ENCODE data around the gene RGS7. TPM values are rescaled to one million over a fixed set of nuclear protein-coding genes. Genes with fewer than 3 reads are reported as not detected.

RGS7 gene
- total RNA-seq, 1 donor from 2014 or later = 16.0 TPM

DNA sequence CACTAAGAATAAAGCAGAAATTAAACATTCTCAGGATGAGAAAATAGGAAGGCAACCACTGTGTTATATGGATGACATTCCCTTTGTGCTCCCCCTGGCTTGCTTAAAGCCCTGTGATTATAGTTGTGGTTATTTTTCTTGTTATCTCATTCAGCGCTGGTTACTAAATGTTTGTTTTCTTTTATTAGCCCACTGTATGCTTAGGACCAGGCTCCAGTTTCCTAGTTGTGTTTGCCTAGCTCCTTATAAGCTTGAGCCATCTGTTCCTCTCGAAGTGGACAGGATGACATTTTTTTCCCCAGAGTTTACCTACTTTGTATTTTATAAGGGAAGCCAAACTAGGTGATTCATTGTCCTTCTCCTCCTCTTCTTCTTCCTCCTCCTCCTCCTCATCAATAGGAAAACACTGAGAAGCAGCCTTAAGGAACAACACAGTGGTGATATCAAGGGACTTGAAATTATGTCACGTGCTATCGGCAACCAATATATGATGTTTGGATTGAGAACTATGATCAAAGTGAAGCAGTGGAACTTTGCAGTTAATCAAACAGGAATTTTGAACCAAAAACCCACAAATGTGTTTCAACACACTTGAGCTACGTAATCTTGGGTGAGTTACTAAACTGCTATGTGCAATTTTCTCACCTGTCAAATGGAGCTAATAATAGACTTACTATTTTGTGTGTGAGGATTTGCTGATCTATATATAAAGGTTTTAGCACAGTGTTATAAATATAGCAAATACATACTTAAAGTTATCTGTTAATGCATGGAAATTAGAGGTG is 35.1 kb upstream of the RGS7 start:
- Mint-ChIP-seq H3K4me3 (ENCODE audit: unreplicated experiment) (peak overlapping the region; percentile 44), H3K27me3 (ENCODE audit: unreplicated experiment) (no peaks in the 10 kb centered on the region), H3K4me1 (ENCODE audit: low read depth, unreplicated experiment) (peaks cover 11% of the 10 kb centered on the region), H3K27ac (ENCODE audit: unreplicated experiment) (peak overlapping the region; percentile 36), H3K9me3 (ENCODE audit: unreplicated experiment) (peaks cover 4% of the 10 kb centered on the region), H3K36me3 (ENCODE audit: unreplicated experiment) (no peaks in the 10 kb centered on the region)
- DNase-seq = no peak
- TF ChIP-seq, protein P1, sequence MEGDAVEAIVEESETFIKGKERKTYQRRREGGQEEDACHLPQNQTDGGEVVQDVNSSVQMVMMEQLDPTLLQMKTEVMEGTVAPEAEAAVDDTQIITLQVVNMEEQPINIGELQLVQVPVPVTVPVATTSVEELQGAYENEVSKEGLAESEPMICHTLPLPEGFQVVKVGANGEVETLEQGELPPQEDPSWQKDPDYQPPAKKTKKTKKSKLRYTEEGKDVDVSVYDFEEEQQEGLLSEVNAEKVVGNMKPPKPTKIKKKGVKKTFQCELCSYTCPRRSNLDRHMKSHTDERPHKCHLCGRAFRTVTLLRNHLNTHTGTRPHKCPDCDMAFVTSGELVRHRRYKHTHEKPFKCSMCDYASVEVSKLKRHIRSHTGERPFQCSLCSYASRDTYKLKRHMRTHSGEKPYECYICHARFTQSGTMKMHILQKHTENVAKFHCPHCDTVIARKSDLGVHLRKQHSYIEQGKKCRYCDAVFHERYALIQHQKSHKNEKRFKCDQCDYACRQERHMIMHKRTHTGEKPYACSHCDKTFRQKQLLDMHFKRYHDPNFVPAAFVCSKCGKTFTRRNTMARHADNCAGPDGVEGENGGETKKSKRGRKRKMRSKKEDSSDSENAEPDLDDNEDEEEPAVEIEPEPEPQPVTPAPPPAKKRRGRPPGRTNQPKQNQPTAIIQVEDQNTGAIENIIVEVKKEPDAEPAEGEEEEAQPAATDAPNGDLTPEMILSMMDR (IDR thresholded peaks at IDR 0.05; ENCODE audit: partially characterized antibody, unreplicated experiment) = no peak

DNA sequence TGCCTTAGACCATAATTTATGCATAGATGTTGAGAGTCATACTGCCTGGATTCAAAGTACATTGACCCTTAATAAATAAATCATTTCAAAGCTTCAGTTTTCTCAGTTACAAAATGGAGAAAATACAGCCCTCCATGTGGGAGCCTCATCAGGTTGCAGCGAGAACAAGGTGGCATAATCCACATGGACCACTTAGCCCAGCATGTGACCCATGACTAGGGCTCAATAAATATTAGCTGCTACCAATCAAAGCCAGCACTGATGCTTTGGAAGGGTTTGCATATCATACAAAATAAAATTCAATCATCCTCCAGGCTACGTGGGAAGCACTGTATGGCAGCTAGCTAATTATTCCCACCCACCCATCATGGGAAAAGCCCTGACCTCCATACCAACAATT is 33.5 kb upstream of the RGS7 start:
- H3K9me3 Mint-ChIP-seq (ENCODE audit: unreplicated experiment) = peaks cover 1% of the 10 kb centered on the region
- H3K27me3 Mint-ChIP-seq (ENCODE audit: unreplicated experiment) = no peaks in the 10 kb centered on the region
- no peak overlapping the region for H3K4me3 Mint-ChIP-seq (ENCODE audit: unreplicated experiment)
- DNase-seq = no peak
- no peaks in the 10 kb centered on the region for H3K36me3 Mint-ChIP-seq (ENCODE audit: unreplicated experiment)
- peaks cover 11% of the 10 kb centered on the region for H3K4me1 Mint-ChIP-seq (ENCODE audit: low read depth, unreplicated experiment)
- TF ChIP-seq, protein P1 (IDR thresholded peaks at IDR 0.05; ENCODE audit: partially characterized antibody, unreplicated experiment) = no peak
- H3K27ac Mint-ChIP-seq (ENCODE audit: unreplicated experiment) = no peak overlapping the region

DNA sequence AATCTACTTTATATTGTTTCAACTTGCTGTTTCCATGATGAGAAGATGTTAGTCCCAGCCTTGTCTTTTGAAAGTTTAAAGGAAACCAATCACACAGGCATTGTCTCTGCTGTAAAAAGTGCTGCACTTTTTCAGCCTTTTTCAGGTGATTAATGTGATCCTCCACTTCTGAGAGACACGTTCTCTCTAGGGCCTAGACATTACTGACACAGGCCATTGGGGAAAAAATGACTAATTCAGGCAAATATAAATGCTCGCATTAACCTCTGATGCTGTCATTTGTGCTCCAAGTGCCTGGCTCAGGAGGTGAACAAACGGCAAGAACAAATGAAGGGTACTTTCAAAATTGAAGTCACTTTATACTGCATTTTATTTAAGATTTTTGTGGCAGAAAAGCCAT is 32.4 kb upstream of the RGS7 start:
- TF ChIP-seq, protein P1 (IDR thresholded peaks at IDR 0.05; ENCODE audit: partially characterized antibody, unreplicated experiment) = no peak

DNA sequence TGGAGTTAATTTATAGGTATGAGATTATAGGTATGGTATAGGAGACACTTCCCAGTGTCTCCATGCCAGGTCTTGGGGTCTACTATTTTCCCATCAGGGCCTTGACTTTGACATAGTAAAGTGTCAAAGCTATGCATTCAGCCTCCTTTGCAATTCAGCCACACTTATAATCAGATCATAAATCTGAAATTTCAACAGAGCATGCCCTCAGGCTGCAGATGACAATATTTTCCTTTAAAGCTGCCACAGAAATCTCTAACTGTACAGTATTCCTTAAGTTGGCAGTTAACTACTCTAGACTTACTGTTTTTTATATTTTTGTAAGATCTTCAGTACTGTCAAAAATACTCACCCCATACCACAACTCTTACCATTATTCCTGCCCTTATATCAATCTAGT is 30.2 kb upstream of the RGS7 start:
- H3K27me3 Mint-ChIP-seq (ENCODE audit: unreplicated experiment) = peaks cover 2% of the 10 kb centered on the region
- peaks cover 1% of the 10 kb centered on the region for H3K36me3 Mint-ChIP-seq (ENCODE audit: unreplicated experiment)
- TF ChIP-seq, protein P1 (IDR thresholded peaks at IDR 0.05; ENCODE audit: partially characterized antibody, unreplicated experiment) = no peak
- no peak for DNase-seq
- H3K4me3 Mint-ChIP-seq (ENCODE audit: unreplicated experiment) = no peak overlapping the region
- H3K27ac Mint-ChIP-seq (ENCODE audit: unreplicated experiment) = no peak overlapping the region
- H3K9me3 Mint-ChIP-seq (ENCODE audit: unreplicated experiment) = peaks cover 1% of the 10 kb centered on the region
- H3K4me1 Mint-ChIP-seq (ENCODE audit: low read depth, unreplicated experiment) = peaks cover 9% of the 10 kb centered on the region

More for the DNA sequence above, 32.4 kb upstream of the RGS7 start:
- peaks cover 1% of the 10 kb centered on the region for H3K9me3 Mint-ChIP-seq (ENCODE audit: unreplicated experiment)
- peaks cover 11% of the 10 kb centered on the region for H3K4me1 Mint-ChIP-seq (ENCODE audit: low read depth, unreplicated experiment)
- no peak overlapping the region for H3K4me3 Mint-ChIP-seq (ENCODE audit: unreplicated experiment)
- peaks cover under 1% of the 10 kb centered on the region for H3K27me3 Mint-ChIP-seq (ENCODE audit: unreplicated experiment)
- H3K36me3 Mint-ChIP-seq (ENCODE audit: unreplicated experiment) = no peaks in the 10 kb centered on the region
- DNase-seq = no peak
- H3K27ac Mint-ChIP-seq (ENCODE audit: unreplicated experiment) = no peak overlapping the region

DNA sequence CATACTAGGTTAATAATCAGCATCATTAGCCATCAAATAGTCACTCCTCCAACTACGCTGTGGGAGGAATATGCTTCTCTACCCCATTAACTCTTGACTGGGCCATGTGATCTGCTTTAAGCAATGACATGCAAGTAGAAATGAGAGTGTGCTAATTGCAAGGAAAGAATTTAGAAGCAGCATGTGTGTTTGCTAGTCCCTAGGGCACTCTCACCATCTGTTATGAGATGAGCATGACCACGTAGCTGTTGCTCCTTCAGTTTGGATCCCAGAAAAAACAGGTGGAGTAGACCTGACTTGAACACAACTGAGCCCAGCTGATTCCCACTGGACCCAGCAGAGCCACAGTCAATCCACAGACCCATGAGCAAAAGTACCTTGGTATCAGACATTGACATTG is 19.7 kb upstream of the RGS7 start:
- Mint-ChIP-seq H3K4me1 (ENCODE audit: low read depth, unreplicated experiment) (peaks cover 33% of the 10 kb centered on the region), H3K27me3 (ENCODE audit: unreplicated experiment) (peaks cover 3% of the 10 kb centered on the region), H3K27ac (ENCODE audit: unreplicated experiment) (peak overlapping the region; percentile 96), H3K4me3 (ENCODE audit: unreplicated experiment) (peak overlapping the region; percentile 65), H3K36me3 (ENCODE audit: unreplicated experiment) (peaks cover 6% of the 10 kb centered on the region), H3K9me3 (ENCODE audit: unreplicated experiment) (peaks cover 5% of the 10 kb centered on the region)
- TF ChIP-seq, protein P1 (IDR thresholded peaks at IDR 0.05; ENCODE audit: partially characterized antibody, unreplicated experiment) = no peak
- peak; percentile 48 for DNase-seq
